ENCODE results near the gene ATXN2.
"Not testable (repeated sequence)": the region's sequence is repeated elsewhere in the genome, so short reads cannot be mapped to it uniquely, and the experiment has no call there.

The ATXN2 gene

GRCh38 chr12:111599453-111600204 is 514 bp upstream of the ATXN2 start:
- peak; percentile 77 for DNase-seq

DNA sequence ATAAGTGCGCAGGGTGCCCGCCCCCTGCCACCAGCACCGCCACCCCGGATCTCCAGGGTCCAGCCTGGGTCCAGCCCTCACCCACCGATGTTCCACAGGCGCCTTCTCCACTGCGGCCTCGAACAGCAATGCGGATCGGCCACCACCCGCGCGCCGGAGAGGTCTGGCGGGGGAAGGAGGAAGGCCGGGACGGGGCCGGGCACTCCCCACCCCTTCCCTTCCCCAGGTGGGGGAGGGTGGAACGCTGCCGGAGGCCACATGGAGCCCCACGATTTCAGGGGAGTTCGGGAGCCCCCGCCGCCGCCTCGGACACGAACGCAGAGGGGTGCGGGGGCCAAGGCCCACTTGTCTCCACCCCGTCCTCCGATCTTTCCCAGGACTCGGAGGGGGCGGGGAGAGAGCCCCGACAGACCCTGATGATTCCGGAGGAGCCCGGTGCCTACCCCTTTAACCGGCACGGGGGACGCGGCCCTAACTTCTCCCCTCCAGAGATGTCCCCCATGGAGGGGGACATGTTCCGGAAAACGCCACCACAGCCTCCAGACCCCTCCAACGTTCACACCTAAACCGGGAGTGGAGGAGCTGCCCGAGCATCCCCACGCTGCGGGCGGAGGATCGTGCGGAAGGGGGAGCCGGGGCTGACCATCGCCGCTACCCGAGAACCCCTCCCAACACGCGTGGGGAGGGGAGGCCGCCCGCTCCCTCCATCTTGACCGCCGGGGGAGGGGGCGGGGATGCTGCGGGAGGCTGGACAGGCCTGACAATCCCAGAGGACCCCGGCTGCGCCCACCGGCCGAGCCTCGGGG is 1.1 kb downstream of the ATXN2 start:
- peak; percentile 5 for DNase-seq

GRCh38 chr12:111596985-111597830 is 1.9 kb downstream of the ATXN2 start:
- peak; percentile 12 for DNase-seq

- DNase-seq: not testable (repeated sequence)
Measured at GRCh38 chr12:111595341-111595835, 3.7 kb downstream of the ATXN2 start.

GRCh38 chr12:111591399-111592010 is 7.6 kb downstream of the ATXN2 start:
- not testable (repeated sequence) for DNase-seq

GRCh38 chr12:111590552-111590951 is 8.6 kb downstream of the ATXN2 start:
- no peak for DNase-seq

DNA sequence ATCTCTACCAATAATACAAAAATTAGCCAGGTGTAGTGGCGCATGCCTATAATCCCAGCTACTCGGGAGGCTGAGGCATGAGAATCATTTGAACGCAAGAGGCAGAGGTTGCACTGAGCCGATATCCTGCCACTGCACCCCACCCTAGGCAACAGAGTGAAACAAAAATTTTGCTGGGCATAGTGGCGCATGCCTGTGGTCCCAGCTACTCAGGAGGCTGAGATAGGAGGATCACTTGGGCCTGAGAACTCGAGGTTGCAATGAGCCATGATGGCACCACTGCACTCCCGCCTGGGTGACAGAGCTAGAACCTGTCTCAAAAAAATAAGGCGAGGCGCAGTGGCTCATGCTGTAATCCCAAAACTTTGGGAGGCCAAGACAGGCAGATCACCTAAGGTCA is 9.5 kb downstream of the ATXN2 start:
- DNase-seq: no peak

- no peak for DNase-seq
Measured at GRCh38 chr12:111588010-111588409, 11.1 kb downstream of the ATXN2 start.

DNA sequence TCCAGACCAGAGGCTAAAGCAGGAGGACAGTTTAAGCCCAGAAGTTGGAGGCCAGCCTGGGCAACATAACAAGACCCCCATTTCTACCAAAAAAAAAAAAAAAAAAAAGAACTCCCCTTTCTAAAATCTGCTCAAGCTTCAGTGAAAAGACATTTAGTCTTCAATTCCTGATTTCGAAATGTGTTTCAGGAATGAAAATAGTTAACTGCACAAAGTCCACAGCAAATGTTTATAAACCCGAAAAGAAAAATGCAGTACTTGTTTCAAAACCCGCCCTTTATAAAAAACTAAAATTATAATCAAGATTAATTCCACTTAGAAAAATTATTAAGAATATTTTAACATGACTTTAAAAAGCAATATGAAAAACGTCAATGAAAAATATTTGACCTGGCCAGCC is 12.1 kb downstream of the ATXN2 start:
- DNase-seq: no peak

DNA sequence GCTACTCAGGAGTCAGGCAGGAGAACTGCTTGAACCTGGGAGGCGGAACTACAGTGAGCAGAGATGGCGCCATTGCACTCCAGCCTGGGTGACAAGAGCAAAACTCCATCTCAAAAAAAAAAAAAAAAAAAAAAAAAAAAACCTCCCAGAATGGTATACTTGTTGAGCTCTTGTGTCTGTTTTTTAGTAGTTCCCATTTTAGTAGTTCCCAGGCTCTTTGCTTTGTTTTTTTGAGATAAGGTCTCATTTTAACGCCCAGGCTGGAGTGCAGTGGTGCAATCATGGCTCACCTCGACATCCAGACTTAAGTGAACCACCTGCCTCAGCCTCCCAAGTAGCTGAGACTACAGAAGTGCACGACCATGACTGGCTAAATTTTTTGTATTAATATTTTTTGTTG is 13.4 kb downstream of the ATXN2 start:
- DNase-seq: no peak

DNA sequence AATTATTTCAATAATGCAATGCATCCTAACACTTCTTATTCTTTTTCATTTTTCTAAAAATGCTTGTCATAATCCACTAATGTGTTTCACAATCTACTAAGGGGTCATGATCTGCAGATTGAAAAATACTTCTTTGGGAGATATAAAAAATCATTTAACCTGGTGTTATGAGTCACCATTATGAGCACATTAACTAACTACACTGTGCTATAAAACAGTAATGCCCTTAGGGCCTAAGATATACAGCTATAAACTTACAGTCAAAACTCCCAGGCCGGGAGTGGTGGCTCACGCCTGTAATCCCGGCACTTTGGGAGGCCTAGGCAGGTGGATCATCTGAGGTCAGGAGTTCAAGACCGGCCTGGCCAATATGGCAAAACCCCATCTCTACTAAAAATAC is 14.2 kb downstream of the ATXN2 start:
- no peak for DNase-seq

GRCh38 chr12:111583506-111583905 is 15.6 kb downstream of the ATXN2 start:
- not testable (repeated sequence) for DNase-seq

GRCh38 chr12:111582133-111582747 is 16.9 kb downstream of the ATXN2 start:
- DNase-seq: no peak

GRCh38 chr12:111581434-111582132 is 17.5 kb downstream of the ATXN2 start:
- no peak for DNase-seq

- no peak for DNase-seq
Measured at GRCh38 chr12:111580737-111581136, 18.4 kb downstream of the ATXN2 start.

DNA sequence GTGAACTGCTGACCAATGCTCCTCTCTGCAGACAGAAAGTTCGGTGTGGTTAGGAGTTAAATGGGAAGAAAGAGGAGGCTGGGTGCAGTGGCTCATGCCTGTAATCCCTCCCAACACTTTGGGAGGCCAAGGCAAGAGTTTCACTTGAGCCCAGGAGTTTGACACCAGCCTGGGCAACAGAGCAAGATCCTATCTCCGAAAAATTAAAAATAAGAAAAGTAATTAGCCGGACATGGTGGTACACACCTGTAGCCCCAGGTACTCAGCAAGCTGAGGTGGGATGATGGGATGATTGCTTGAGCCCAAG is 19.0 kb downstream of the ATXN2 start:
- DNase-seq: no peak

GRCh38 chr12:111578971-111579340 is 20.2 kb downstream of the ATXN2 start:
- DNase-seq: no peak

GRCh38 chr12:111578276-111578970 is 20.7 kb downstream of the ATXN2 start:
- no peak for DNase-seq

GRCh38 chr12:111574797-111575443 is 24.2 kb downstream of the ATXN2 start:
- no peak for DNase-seq

- DNase-seq: no peak
Measured at GRCh38 chr12:111573476-111573875, 25.6 kb downstream of the ATXN2 start.
